SK-N-MC (cell line): ENCODE data around the gene IPO13.

ENCODE experiments used
- DNase-seq: peaks from one replicate; pipeline ENCODE4 v3.0.0-alpha.2; 2011; ENCODE audit warnings: low read depth, low spot score
- H3K27ac ChIP-seq: fragments of 200-600 bp; sonication (generic); 2 replicates; pipeline ENCODE4 v1.5.1; 2016; ENCODE audit warnings: mixed run types
- H3K36me3 ChIP-seq: fragments of 200-600 bp; sonication (generic); 2 replicates; pipeline ENCODE4 v1.6.1; 2017; ENCODE audit warnings: antibody characterized with exemption, low read length, mixed read lengths; ENCODE audit not compliant: insufficient read depth
- H3K4me3 ChIP-seq: fragments of 200-600 bp; sonication (generic); 2 replicates; pipeline ENCODE4 v1.5.1; 2016
- H3K9ac ChIP-seq: fragments of 200-600 bp; sonication (generic); 2 replicates; pipeline ENCODE4 v1.8.0; 2017; ENCODE audit warnings: mixed run types, mixed read lengths; ENCODE audit not compliant: insufficient read length
- H3K9me3 ChIP-seq: fragments of 200-600 bp; sonication (generic); 2 replicates; pipeline ENCODE4 v1.6.1; 2017; ENCODE audit warnings: low read depth, mild to moderate bottlenecking, antibody characterized with exemption, low read length, moderate library complexity, mixed read lengths
- EZH2 ChIP-seq: fragments of 200-600 bp; sonication (generic); IDR thresholded peaks from one replicate; pipeline ENCODE4 v1.6.1; 2017; ENCODE audit warnings: antibody characterized with exemption
- FOXP2 ChIP-seq: optimal IDR thresholded peaks from 2 replicates; pipeline ENCODE3; 2011; ENCODE audit warnings: mild to moderate bottlenecking, moderate library complexity; ENCODE audit not compliant: insufficient read depth; ENCODE audit errors: extremely low read length, control extremely low read depth
- POLR2AphosphoS5 ChIP-seq: IDR thresholded peaks from 2 replicates; pipeline ENCODE4 v1.6.1; 2012; ENCODE audit warnings: mild to moderate bottlenecking, low read depth, low read length, borderline replicate concordance

Gene IPO13

DNA sequence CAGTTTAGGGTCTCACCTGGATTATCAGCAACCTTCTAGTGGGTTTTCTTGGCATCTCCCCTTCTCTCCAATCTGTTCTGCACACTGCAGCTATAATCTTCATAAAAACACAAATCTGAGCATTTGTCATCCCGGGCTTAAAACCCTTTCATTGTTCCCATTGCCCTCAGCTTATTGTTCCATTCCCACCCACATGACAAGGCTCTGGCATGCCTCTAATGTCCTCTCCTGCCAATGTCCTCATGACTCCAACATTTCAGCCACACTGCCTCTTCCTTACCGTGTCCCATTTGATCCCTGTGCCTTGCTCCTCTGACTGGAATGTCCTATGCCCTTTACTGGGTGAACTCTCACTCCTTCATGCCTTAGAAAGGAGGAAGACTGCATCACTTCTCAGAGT, 15.6 kb downstream of the IPO13 start:
- Histone ChIP-seq H3K27ac (no peak overlapping the region), H3K9ac (no peak overlapping the region), H3K36me3 (no peaks in the 10 kb centered on the region; the same call in 1 of the 2 replicates), H3K4me3 (no peak overlapping the region), H3K9me3 (no peaks in the 10 kb centered on the region)
- TF ChIP-seq POLR2AphosphoS5 (no peak), EZH2 (no peak), FOXP2 (no peak)
- DNase-seq, result no peak

GRCh38 chr1:43963006-43963405, 16.3 kb downstream of the IPO13 start:
- Histone ChIP-seq H3K36me3 (no peaks in the 10 kb centered on the region; the same call in 1 of the 2 replicates), H3K9ac (no peak overlapping the region), H3K9me3 (no peaks in the 10 kb centered on the region), H3K4me3 (no peak overlapping the region), H3K27ac (no peak overlapping the region)
- no peak for TF ChIP-seq EZH2
- no peak for TF ChIP-seq POLR2AphosphoS5
- TF ChIP-seq FOXP2, result no peak
- DNase-seq, result no peak

DNA sequence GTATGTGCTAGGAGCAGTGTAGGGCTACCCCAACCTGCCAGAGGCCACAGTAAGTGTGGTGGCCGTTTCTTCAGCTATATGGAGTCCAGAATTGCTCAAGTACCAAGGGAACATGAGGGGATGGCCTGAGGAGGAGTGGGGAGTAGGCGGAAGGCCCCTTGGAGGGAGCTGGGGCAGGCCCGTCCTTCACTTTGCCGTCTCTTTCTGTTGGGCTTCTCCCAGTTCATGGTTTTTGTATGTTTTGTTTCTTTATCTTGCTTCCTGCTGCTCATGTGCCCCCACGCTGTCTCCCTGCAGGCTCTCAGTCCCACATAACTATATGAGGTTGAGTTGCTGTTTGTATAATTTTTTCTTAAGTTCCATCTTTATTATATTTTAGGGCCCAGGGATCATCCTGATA, 17.1 kb downstream of the IPO13 start:
- no peaks in the 10 kb centered on the region for H3K9me3 ChIP-seq
- TF ChIP-seq FOXP2 (no peak), POLR2AphosphoS5 (no peak), EZH2 (no peak)
- no peak overlapping the region for H3K27ac ChIP-seq
- no peak overlapping the region for H3K4me3 ChIP-seq
- no peak overlapping the region for H3K9ac ChIP-seq
- no peak for DNase-seq
- no peaks in the 10 kb centered on the region; the same call in 1 of the 2 replicates for H3K36me3 ChIP-seq

DNA sequence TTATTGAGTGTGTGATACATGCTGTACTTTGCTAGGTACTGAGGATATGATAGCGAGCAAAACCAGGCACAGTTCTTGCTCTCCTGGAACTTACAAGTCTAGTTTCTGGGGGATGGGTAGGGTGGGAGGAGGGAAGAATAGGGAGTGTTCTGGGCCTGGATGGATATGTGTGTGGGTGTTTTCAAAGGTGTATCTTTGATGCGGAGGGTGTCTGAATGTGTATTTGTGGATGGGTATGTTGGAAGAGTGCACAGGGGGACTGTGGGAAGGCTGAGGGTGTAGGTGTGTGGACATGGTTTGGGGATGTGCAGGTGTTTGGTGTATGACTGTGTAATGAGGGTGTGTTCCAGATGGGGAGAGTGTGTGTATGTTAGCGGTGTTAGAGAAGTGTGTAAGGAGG, 18.6 kb downstream of the IPO13 start:
- no peak overlapping the region for H3K27ac ChIP-seq
- H3K9me3 ChIP-seq, result no peaks in the 10 kb centered on the region
- no peak for TF ChIP-seq FOXP2
- TF ChIP-seq EZH2, result no peak
- TF ChIP-seq POLR2AphosphoS5, result no peak
- no peak for DNase-seq
- no peak overlapping the region for H3K4me3 ChIP-seq
- no peak overlapping the region for H3K9ac ChIP-seq
- H3K36me3 ChIP-seq, result no peaks in the 10 kb centered on the region; the same call in 1 of the 2 replicates

GRCh38 chr1:43968348-43968948, 21.7 kb downstream of the IPO13 start:
- no peak overlapping the region for H3K4me3 ChIP-seq
- no peaks in the 10 kb centered on the region for H3K9me3 ChIP-seq
- no peak overlapping the region for H3K9ac ChIP-seq
- no peak overlapping the region for H3K27ac ChIP-seq
- peaks cover 6% of the 10 kb centered on the region; the same call in 1 of the 2 replicates for H3K36me3 ChIP-seq
- TF ChIP-seq FOXP2, result no peak
- TF ChIP-seq EZH2, result no peak
- TF ChIP-seq POLR2AphosphoS5, result no peak
- no peak for DNase-seq

- H3K27ac ChIP-seq, result no peak overlapping the region
- no peak overlapping the region for H3K9ac ChIP-seq
- peak overlapping the region; percentile 91 for H3K4me3 ChIP-seq
- TF ChIP-seq EZH2, result no peak
- no peak for TF ChIP-seq POLR2AphosphoS5
- TF ChIP-seq FOXP2, result no peak
- no peaks in the 10 kb centered on the region for H3K9me3 ChIP-seq
- H3K36me3 ChIP-seq, result peaks cover 6% of the 10 kb centered on the region; the same call in 1 of the 2 replicates
- DNase-seq, result no peak
Measured at GRCh38 chr1:43969416-43969745, 22.6 kb downstream of the IPO13 start.

GRCh38 chr1:43969746-43970466, 23.2 kb downstream of the IPO13 start, which contains the start of gene DPH2:
Gene DPH2, plus strand, starts transcription at chr1:43970010. Its CDS starts 166 bp downstream, at chr1:43970176.
- no peak within 1 kb of the TSS for H3K27ac ChIP-seq
- DNase-seq, result peak; percentile 83
- H3K9me3 ChIP-seq, result no peaks in the 10 kb centered on the region
- H3K36me3 ChIP-seq, result peaks cover 6% of the 10 kb centered on the region; the same call in 1 of the 2 replicates
- peak within 1 kb of the TSS; percentile 91 for H3K4me3 ChIP-seq
- no peak for TF ChIP-seq EZH2
- TF ChIP-seq POLR2AphosphoS5, result peak; percentile 67; the same call in 1 of the 2 replicates
- peak within 1 kb of the TSS; percentile 76 for H3K9ac ChIP-seq

DNA sequence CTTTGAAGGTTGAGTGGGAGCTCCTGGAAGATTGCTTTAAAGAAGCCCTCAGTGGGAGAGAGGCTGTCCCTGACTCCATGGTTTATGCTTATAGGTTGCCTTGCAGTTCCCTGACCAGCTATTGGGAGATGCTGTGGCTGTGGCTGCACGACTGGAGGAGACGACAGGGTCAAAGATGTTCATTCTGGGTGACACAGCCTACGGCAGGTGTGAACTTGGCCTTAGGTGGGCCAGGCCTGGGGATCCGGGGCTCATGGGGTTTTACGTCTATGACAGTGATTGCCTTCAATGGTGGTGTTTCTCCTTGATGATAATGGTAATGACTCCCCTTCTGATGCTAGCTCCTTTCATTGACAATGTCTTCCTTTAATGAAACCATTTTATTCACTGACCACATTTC, 23.8 kb downstream of the IPO13 start:
- peak overlapping the region; percentile 76 for H3K9ac ChIP-seq
- peak overlapping the region; percentile 91 for H3K4me3 ChIP-seq
- H3K9me3 ChIP-seq, result no peaks in the 10 kb centered on the region
- no peak for TF ChIP-seq POLR2AphosphoS5
- TF ChIP-seq FOXP2, result no peak
- no peak for TF ChIP-seq EZH2
- H3K36me3 ChIP-seq, result peaks cover 6% of the 10 kb centered on the region; the same call in 1 of the 2 replicates
- DNase-seq, result no peak
- no peak overlapping the region for H3K27ac ChIP-seq

DNA sequence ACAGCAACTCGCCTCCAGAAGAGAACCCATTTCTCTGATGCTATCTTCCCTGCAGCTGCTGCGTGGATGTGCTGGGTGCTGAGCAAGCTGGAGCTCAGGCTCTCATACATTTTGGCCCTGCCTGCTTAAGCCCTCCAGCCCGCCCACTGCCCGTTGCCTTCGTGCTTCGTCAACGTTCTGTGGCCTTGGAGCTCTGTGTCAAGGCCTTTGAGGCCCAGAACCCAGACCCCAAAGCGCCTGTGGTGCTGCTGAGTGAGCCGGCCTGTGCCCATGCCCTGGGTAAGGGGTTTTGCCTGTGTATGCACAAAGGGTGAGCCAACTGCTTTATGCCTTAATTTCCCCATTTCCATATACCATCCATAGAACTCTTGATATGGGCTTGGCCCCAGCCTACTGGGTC, 24.2 kb downstream of the IPO13 start:
- no peak overlapping the region for H3K27ac ChIP-seq
- H3K9ac ChIP-seq, result no peak overlapping the region
- H3K36me3 ChIP-seq, result peaks cover 7% of the 10 kb centered on the region; the same call in 1 of the 2 replicates
- no peaks in the 10 kb centered on the region for H3K9me3 ChIP-seq
- TF ChIP-seq EZH2 (no peak), POLR2AphosphoS5 (no peak), FOXP2 (no peak)
- no peak for DNase-seq
- H3K4me3 ChIP-seq, result peak overlapping the region; percentile 91
